Prostate gland (tissue), 2 donors: ENCODE data around the gene TMEM221. TPM values are rescaled to one million over a fixed set of nuclear protein-coding genes. Genes with fewer than 3 reads are reported as not detected.

Source experiments
- DNase-seq: peaks from one replicate; pipeline ENCODE4 v3.0.0-alpha.2; 2019; ENCODE audit warnings: low spot score
- H3K27ac ChIP-seq, 2 donors: fragments of 200-600 bp; sonication (generic); 2 replicates each; pipeline ENCODE4 v1.5.1; 2017 to 2019
- H3K27me3 ChIP-seq: fragments of 200-600 bp; sonication (generic); replicated peaks from 2 replicates; pipeline ENCODE4 v1.5.1; 2019; ENCODE audit not compliant: insufficient read depth
- H3K36me3 ChIP-seq, 2 donors: fragments of 200-600 bp; sonication (generic); 1 replicate in 1 of 2; 2 replicates in 1 of 2; pipeline versions ENCODE4 v1.5.1 to v1.8.1; 2017 to 2019
- H3K4me1 ChIP-seq: fragments of 200-600 bp; sonication (generic); replicated peaks from 2 replicates; pipeline ENCODE4 v1.5.1; 2019
- H3K4me3 ChIP-seq, 2 donors: fragments of 200-600 bp; sonication (generic); 2 replicates each; pipeline ENCODE4 v1.5.1; 2017 to 2019
- H3K9me3 ChIP-seq: fragments of 200-600 bp; sonication (generic); 2 replicates; pipeline ENCODE4 v1.5.1; 2017
- POLR2A ChIP-seq: fragments of 450-650 bp; IDR thresholded peaks from one replicate; pipeline ENCODE4 v1.6.1; 2016; ENCODE audit warnings: antibody characterized with exemption, mild to moderate bottlenecking
- POLR2AphosphoS5 ChIP-seq: sonication (generic); formaldehyde crosslinking; IDR thresholded peaks from one replicate; pipeline ENCODE4 v1.6.1; 2017; ENCODE audit warnings: antibody characterized with exemption
- whole genome bisulfite sequencing: methylation state at CpG from one replicate; pipeline ENCODE4 v1.1.5; 2018; 5-methylcytosine and 5-hydroxymethylcytosine counted together
- intact Hi-C: fragments of 100-400 bp; cut with DNase I; formaldehyde crosslinking; loops from one replicate; pipeline ENCODE4 v1.14.2; 2022
- total RNA-seq, 2 donors: library from RNA; depleted of rRNA; stranded (reverse); fragments of >200 nt; gene quantifications; one replicate each; pipeline ENCODE4 v1.1.0, GENCODE V29; 2016
- TF ChIP-seq, protein P1 (sequence below), 4 experiments: fragments of 200-600 bp in 2 of 4; fragments of 450-650 bp in 2 of 4; sonication (generic) in 2 of 4; IDR thresholded peaks; 1 replicate in 3 of 4; 2 replicates in 1 of 4; pipeline ENCODE4 v1.5.1; 2016 to 2019; ENCODE audit warnings: antibody characterized with exemption in 4 of 4, mild to moderate bottlenecking in 2 of 4, moderate library complexity in 2 of 4

The TMEM221 gene
- total RNA-seq = 1 to 10 TPM; 1.4 to 1.7 TPM

DNA sequence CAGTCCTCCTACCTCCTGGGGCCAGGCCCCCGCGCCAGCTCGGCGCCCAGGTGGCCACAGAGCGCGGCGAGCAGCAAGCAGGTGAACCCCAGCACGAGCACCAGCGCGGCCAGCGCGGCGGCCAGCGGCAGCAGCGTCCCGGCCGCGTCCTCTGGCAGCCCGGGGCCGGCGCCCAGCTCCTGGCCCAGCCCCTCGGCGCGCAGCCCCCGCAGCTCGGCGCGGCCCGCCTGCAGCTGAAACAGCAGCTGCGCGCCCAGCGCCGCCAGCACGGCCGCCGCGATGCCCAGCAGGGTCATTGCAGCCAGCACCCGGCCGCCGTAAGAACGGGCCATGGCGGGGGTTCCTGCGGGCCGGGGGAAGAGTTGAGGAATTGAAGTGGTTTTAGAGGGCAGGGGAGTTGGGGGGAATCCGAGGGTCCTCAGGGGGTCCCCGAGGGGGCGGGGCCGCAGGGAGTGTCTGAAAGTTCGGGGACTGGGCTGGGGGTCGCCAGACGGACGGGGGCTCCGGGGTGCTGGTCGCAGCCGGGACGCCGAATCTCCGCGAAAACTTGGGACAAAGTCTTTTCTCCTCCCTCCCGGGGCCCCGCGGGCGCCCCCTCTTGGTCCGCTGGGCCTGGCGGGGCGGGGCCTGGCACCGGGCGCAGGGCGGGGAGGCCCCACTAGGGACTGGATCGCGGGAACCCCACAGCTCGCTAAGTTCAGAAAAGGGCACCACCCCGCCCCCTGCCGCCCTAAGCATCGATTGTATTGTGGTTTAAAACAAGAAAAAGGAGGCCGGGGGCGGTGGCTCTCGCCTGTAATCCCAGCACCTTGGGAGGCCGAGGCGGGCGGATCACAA lies at the start of gene TMEM221:
TSS of gene TMEM221 (minus strand) at position 538 of the 837 bp plus-strand sequence. CDS start at position 332, 206 bp downstream.
- no peaks in the 10 kb centered on the region for H3K36me3 ChIP-seq
- H3K27ac ChIP-seq = no peak within 1 kb of the TSS
- no peaks in the 10 kb centered on the region for H3K9me3 ChIP-seq
- TF ChIP-seq POLR2A (no peak), POLR2AphosphoS5 (no peak)
- TF ChIP-seq, protein P1, sequence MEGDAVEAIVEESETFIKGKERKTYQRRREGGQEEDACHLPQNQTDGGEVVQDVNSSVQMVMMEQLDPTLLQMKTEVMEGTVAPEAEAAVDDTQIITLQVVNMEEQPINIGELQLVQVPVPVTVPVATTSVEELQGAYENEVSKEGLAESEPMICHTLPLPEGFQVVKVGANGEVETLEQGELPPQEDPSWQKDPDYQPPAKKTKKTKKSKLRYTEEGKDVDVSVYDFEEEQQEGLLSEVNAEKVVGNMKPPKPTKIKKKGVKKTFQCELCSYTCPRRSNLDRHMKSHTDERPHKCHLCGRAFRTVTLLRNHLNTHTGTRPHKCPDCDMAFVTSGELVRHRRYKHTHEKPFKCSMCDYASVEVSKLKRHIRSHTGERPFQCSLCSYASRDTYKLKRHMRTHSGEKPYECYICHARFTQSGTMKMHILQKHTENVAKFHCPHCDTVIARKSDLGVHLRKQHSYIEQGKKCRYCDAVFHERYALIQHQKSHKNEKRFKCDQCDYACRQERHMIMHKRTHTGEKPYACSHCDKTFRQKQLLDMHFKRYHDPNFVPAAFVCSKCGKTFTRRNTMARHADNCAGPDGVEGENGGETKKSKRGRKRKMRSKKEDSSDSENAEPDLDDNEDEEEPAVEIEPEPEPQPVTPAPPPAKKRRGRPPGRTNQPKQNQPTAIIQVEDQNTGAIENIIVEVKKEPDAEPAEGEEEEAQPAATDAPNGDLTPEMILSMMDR (IDR thresholded peaks at IDR 0.05) = peak in 2 of 4 experiments; percentile 18 to 25
- no peaks in the 10 kb centered on the region for H3K27me3 ChIP-seq
- intact Hi-C loops = no loop called here
- no peaks in the 10 kb centered on the region for H3K4me1 ChIP-seq
- DNase-seq = no peak
- 3% methylated on average over 54 of the region's 81 CpGs for WGBS
- peak within 1 kb of the TSS; percentile 33 to 34 for H3K4me3 ChIP-seq

DNA sequence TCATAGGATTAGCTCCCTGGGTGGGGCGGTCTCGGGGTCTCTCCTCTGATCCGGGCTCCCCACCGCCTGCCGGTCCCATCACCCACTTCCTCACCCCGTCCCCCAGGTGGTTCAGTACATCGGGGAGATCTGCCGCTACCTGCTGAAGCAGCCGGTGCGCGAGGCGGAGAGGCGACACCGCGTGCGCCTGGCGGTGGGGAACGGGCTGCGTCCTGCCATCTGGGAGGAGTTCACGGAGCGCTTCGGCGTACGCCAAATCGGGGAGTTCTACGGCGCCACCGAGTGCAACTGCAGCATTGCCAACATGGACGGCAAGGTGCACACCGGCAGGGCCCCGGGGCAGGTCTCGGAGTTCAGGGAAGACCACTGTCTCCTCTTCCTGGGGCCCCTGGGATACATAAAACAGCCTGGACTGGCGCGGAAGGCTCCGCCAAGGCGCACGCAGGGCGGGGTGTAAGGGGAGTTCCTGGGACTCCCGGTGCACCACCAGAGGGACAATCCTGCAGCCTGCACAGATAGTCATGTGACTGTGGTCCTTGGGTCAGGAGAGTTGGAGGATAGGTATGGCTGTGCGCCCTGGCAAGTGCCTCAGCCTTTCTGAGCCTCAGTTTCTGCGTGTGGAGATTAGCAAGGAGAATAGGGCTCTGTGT lies 48.8 kb upstream of the TMEM221 start:
- TF ChIP-seq, protein P1 (IDR thresholded peaks at IDR 0.05) = no peak
- TF ChIP-seq POLR2AphosphoS5 (no peak), POLR2A (no peak)
- no peaks in the 10 kb centered on the region for H3K9me3 ChIP-seq
- no peak overlapping the region for H3K27ac ChIP-seq
- H3K27me3 ChIP-seq = no peaks in the 10 kb centered on the region
- DNase-seq = no peak
- H3K4me1 ChIP-seq = no peaks in the 10 kb centered on the region
- no peak overlapping the region for H3K4me3 ChIP-seq
- 79% methylated on average over 41 of the region's 41 CpGs for WGBS
- intact Hi-C loops = no loop called here
- no peaks in the 10 kb centered on the region for H3K36me3 ChIP-seq

DNA sequence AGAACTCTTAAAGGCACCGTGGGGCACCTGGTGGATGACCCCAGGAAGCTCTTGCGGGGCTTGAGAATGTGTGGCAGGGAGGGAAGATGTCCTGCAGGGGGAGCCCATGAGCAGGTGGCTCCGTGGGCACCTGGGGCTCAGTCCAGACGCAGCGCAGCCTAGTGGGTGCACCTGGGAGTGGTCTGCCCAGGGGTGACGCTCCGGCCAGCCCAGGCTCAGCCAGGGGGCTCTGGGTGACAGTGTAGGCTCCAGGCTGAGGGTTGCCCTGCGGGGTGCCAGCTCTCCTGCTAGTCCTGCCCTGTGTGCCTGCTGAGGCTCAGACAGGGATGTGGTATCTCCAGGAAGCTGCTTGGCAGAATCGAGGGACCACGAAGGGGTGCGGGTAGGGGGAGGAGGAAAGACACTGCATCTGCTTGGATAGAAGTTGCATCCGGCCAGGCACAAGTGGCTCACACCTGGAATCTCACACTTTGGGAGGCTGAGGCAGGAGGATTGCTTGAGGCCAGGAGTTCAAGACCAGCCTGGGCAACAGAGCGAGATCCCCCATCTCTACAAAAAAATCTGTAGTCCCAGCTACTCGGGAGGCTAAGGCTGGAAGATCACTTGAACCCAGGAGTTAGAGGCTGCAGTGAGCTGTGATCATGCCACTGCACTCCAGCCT lies 48.0 kb upstream of the TMEM221 start:
- no peaks in the 10 kb centered on the region for H3K27me3 ChIP-seq
- 54% methylated on average over 12 of the region's 14 CpGs for WGBS
- no peaks in the 10 kb centered on the region for H3K9me3 ChIP-seq
- H3K36me3 ChIP-seq = no peaks in the 10 kb centered on the region
- H3K4me1 ChIP-seq = no peaks in the 10 kb centered on the region
- H3K27ac ChIP-seq = no peak overlapping the region
- intact Hi-C loops = no loop called here
- DNase-seq = peak; percentile 35
- no peak overlapping the region for H3K4me3 ChIP-seq
- TF ChIP-seq POLR2AphosphoS5 = peak; percentile 24
- TF ChIP-seq POLR2A = no peak
- TF ChIP-seq, protein P1 (IDR thresholded peaks at IDR 0.05) = peak; percentile 36 to 84 (median 60)

DNA sequence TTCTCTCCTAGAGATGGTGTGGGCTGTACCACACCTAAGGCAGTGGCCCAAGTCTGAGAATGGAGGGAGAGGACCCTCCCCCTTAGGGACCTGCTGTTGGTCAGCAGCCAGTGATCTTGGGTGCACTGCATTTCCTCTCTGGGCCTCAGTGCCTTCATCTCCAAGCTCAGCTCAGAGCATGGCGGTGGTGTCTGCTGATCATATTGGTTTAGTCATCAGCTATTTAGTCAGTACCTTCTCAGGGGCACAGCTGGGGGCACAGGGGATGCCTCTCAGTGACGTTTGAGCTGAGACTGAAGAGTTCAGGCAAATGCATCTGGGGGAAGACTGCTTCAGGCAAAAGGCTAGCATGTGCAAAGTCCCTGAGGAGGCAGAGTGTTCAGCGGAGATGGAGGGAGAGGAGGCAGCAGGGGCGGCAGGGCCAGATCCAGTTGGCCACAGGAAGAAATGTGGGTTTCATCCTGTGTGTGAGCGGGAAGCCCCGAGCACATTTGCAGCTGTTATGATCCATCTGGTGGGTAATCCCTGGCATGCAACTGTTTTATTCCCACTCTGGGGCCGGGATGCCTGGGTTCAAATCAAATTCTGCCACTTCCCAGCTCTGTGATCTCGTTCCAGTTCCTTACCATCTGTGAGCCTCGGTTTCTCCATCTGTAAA lies 47.3 kb upstream of the TMEM221 start:
- Histone ChIP-seq H3K36me3 (no peaks in the 10 kb centered on the region), H3K27me3 (no peaks in the 10 kb centered on the region), H3K4me3 (no peak overlapping the region), H3K4me1 (no peaks in the 10 kb centered on the region), H3K9me3 (no peaks in the 10 kb centered on the region), H3K27ac (no peak overlapping the region)
- TF ChIP-seq, protein P1 (IDR thresholded peaks at IDR 0.05) = no peak
- TF ChIP-seq POLR2A (no peak), POLR2AphosphoS5 (no peak)
- intact Hi-C loops = no loop called here
- 72% methylated on average over 9 of the region's 9 CpGs for WGBS
- DNase-seq = no peak
